Lower leg skin (tissue), 3 donors: ENCODE data around the gene VASH2.

ENCODE experiments used
- POLR2A ChIP-seq, 2 donors: fragments of 450-650 bp; IDR thresholded peaks; one replicate each; pipeline ENCODE4 v1.6.1; 2016 to 2017; ENCODE audit warnings: antibody characterized with exemption in 2 of 2, mild to moderate bottlenecking in 1 of 2, moderate library complexity in 1 of 2
- TF ChIP-seq, protein P1 (sequence below), 3 donors: fragments of 450-650 bp; IDR thresholded peaks; one replicate each; pipeline ENCODE4 v1.5.1; 2016; ENCODE audit warnings: antibody characterized with exemption in 3 of 3, mild to moderate bottlenecking in 3 of 3, moderate library complexity in 2 of 3

DNA sequence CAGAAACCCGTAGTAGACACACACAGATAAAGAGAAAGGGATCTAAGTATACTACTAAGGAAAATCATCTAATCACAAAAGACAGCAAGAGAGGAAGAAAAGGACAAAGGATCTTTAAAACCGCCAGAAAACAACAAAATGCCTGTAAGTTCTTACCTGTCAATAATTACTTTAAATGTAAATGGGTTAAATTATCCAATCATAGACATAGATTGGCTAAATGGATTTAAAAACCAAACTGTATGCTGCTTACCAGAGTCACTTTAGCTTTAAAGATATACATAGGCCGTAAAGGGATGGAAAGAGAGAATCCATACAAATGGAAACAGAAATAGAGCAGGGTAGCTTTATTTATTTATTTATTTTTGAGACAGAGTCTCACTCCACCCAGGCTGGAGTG, 48.3 kb upstream of the VASH2 start:
- TF ChIP-seq, protein P1, sequence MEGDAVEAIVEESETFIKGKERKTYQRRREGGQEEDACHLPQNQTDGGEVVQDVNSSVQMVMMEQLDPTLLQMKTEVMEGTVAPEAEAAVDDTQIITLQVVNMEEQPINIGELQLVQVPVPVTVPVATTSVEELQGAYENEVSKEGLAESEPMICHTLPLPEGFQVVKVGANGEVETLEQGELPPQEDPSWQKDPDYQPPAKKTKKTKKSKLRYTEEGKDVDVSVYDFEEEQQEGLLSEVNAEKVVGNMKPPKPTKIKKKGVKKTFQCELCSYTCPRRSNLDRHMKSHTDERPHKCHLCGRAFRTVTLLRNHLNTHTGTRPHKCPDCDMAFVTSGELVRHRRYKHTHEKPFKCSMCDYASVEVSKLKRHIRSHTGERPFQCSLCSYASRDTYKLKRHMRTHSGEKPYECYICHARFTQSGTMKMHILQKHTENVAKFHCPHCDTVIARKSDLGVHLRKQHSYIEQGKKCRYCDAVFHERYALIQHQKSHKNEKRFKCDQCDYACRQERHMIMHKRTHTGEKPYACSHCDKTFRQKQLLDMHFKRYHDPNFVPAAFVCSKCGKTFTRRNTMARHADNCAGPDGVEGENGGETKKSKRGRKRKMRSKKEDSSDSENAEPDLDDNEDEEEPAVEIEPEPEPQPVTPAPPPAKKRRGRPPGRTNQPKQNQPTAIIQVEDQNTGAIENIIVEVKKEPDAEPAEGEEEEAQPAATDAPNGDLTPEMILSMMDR (IDR thresholded peaks at IDR 0.05) = no peak
- TF ChIP-seq POLR2A (IDR thresholded peaks at IDR 0.05) = no peak
